Osteocyte (in vitro differentiated cells): ENCODE results near the gene MTF2. TPM values are rescaled to one million over a fixed set of nuclear protein-coding genes. Genes with fewer than 3 reads are reported as not detected.
A peak's percentile ranks its signal among the peaks of the same experiment; 100 is the strongest.
"Not testable (repeated sequence)": the region's sequence is repeated elsewhere in the genome, so short reads cannot be mapped to it uniquely, and the experiment has no call there.

Experiments used
- DNase-seq: peaks from one replicate; pipeline ENCODE4 v3.0.0; 2021; ENCODE audit warnings: mixed read lengths; ENCODE audit not compliant: unreplicated experiment; ENCODE audit errors: extremely low spot score
- H3K27ac Mint-ChIP-seq: one replicate; pipeline ENCODE4 v1.8.0; 2021; ENCODE audit warnings: mild to moderate bottlenecking, mixed read lengths; ENCODE audit not compliant: unreplicated experiment
- H3K27me3 Mint-ChIP-seq: one replicate; pipeline ENCODE4 v1.8.0; 2021; ENCODE audit warnings: mixed read lengths; ENCODE audit not compliant: unreplicated experiment
- H3K36me3 Mint-ChIP-seq: one replicate; pipeline ENCODE4 v1.8.0; 2021; ENCODE audit warnings: mixed read lengths; ENCODE audit not compliant: unreplicated experiment
- H3K4me1 Mint-ChIP-seq: one replicate; pipeline ENCODE4 v1.8.0; 2021; ENCODE audit warnings: mixed read lengths; ENCODE audit not compliant: unreplicated experiment
- H3K4me3 Mint-ChIP-seq: one replicate; pipeline ENCODE4 v1.8.0; 2021; ENCODE audit warnings: mild to moderate bottlenecking, moderate library complexity, mixed read lengths; ENCODE audit not compliant: unreplicated experiment
- H3K9me3 Mint-ChIP-seq: one replicate; pipeline ENCODE4 v1.8.0; 2021; ENCODE audit warnings: mixed read lengths; ENCODE audit not compliant: unreplicated experiment
- CTCF ChIP-seq: fragments of 200-600 bp; sonication (generic); IDR thresholded peaks from 2 replicates; pipeline ENCODE4 v1.5.0; 2021; ENCODE audit warnings: antibody characterized with exemption, mild to moderate bottlenecking, moderate library complexity
- total RNA-seq: library from RNA; stranded (reverse); gene quantifications from 2 replicates; pipeline ENCODE4 v1.2.1, GENCODE V29; 2021

MTF2 gene
- total RNA-seq, 1 donor from 2014 or later, result 24.9 TPM

GRCh38 chr1:93164816-93165215 is 85.7 kb downstream of the MTF2 start:
- H3K4me1 Mint-ChIP-seq, result peaks cover 7% of the 10 kb centered on the region
- no peak for DNase-seq
- peaks cover 36% of the 10 kb centered on the region for H3K9me3 Mint-ChIP-seq
- no peak overlapping the region for H3K4me3 Mint-ChIP-seq
- no peak for TF ChIP-seq CTCF
- no peaks in the 10 kb centered on the region for H3K27me3 Mint-ChIP-seq
- H3K36me3 Mint-ChIP-seq, result peaks cover 38% of the 10 kb centered on the region
- no peak overlapping the region for H3K27ac Mint-ChIP-seq

- H3K27ac Mint-ChIP-seq, H3K27me3 Mint-ChIP-seq, H3K4me1 Mint-ChIP-seq, DNase-seq, H3K4me3 Mint-ChIP-seq: not testable (repeated sequence)
- H3K36me3 Mint-ChIP-seq, result peaks cover 37% of the 10 kb centered on the region
- H3K9me3 Mint-ChIP-seq, result peaks cover 36% of the 10 kb centered on the region
Observed at GRCh38 chr1:93165895-93166294, 86.8 kb downstream of the MTF2 start.

- Mint-ChIP-seq H3K9me3 (peaks cover 36% of the 10 kb centered on the region), H3K4me3 (no peak overlapping the region), H3K4me1 (peaks cover 19% of the 10 kb centered on the region), H3K27ac (no peak overlapping the region), H3K27me3 (no peaks in the 10 kb centered on the region), H3K36me3 (peaks cover 40% of the 10 kb centered on the region)
- DNase-seq, result no peak
- TF ChIP-seq CTCF, result no peak
Observed at GRCh38 chr1:93167006-93167405, 87.9 kb downstream of the MTF2 start.

GRCh38 chr1:93170141-93170678 is 91.1 kb downstream of the MTF2 start:
- not testable (repeated sequence) for H3K4me3 Mint-ChIP-seq, DNase-seq, H3K27me3 Mint-ChIP-seq, H3K27ac Mint-ChIP-seq
- peaks cover 35% of the 10 kb centered on the region for H3K36me3 Mint-ChIP-seq
- peaks cover 36% of the 10 kb centered on the region for H3K4me1 Mint-ChIP-seq
- peaks cover 32% of the 10 kb centered on the region for H3K9me3 Mint-ChIP-seq

- peaks cover 39% of the 10 kb centered on the region for H3K4me1 Mint-ChIP-seq
- no peak for TF ChIP-seq CTCF
- peak overlapping the region; percentile 69 for H3K27ac Mint-ChIP-seq
- no peak for DNase-seq
- H3K36me3 Mint-ChIP-seq, result peaks cover 28% of the 10 kb centered on the region
- peaks cover 22% of the 10 kb centered on the region for H3K9me3 Mint-ChIP-seq
- H3K4me3 Mint-ChIP-seq, result no peak overlapping the region
- H3K27me3 Mint-ChIP-seq, result no peaks in the 10 kb centered on the region
Observed at GRCh38 chr1:93171549-93172034, 92.5 kb downstream of the MTF2 start.

GRCh38 chr1:93172778-93173177 is 93.7 kb downstream of the MTF2 start:
- Mint-ChIP-seq H3K4me3 (no peak overlapping the region), H3K27me3 (no peaks in the 10 kb centered on the region), H3K36me3 (peaks cover 17% of the 10 kb centered on the region), H3K27ac (peak overlapping the region; percentile 69), H3K9me3 (peaks cover 10% of the 10 kb centered on the region), H3K4me1 (peaks cover 42% of the 10 kb centered on the region)
- no peak for TF ChIP-seq CTCF
- DNase-seq, result no peak

- H3K27ac Mint-ChIP-seq, DNase-seq, H3K9me3 Mint-ChIP-seq, H3K4me3 Mint-ChIP-seq, H3K27me3 Mint-ChIP-seq, H3K36me3 Mint-ChIP-seq: not testable (repeated sequence)
- peaks cover 53% of the 10 kb centered on the region for H3K4me1 Mint-ChIP-seq
Observed at GRCh38 chr1:93174638-93175037, 95.6 kb downstream of the MTF2 start.
